Endodermal cell (in vitro differentiated cells): ENCODE results near the gene CEP112. TPM values are rescaled to one million over a fixed set of nuclear protein-coding genes. Genes with fewer than 3 reads are reported as not detected.

ENCODE experiments used
- DNase-seq: peaks from one replicate; pipeline ENCODE4 v3.0.0-alpha.2; 2017
- H3K27ac ChIP-seq: 2 replicates; pipeline ENCODE4 v1.5.1; 2013; ENCODE audit warnings: mild to moderate bottlenecking, low read depth, low read length, moderate library complexity
- H3K27me3 ChIP-seq: 2 replicates; pipeline ENCODE4 v1.6.1; 2013; ENCODE audit warnings: mild to moderate bottlenecking, low read length, moderate library complexity; ENCODE audit not compliant: insufficient read depth, control insufficient read depth, poor library complexity, severe bottlenecking
- H3K36me3 ChIP-seq: 2 replicates; pipeline ENCODE4 v1.7.0; 2013; ENCODE audit warnings: mild to moderate bottlenecking, low read length, moderate library complexity; ENCODE audit not compliant: control insufficient read depth, insufficient read depth
- H3K4me1 ChIP-seq: one replicate; pipeline ENCODE4 v1.7.0; 2013; ENCODE audit warnings: low read length; ENCODE audit not compliant: control insufficient read depth, insufficient read depth
- H3K4me3 ChIP-seq: 2 replicates; pipeline ENCODE4 v1.5.1; 2013; ENCODE audit warnings: mild to moderate bottlenecking, low read length, moderate library complexity
- H3K9ac ChIP-seq: 2 replicates; pipeline ENCODE4 v1.6.1; 2013; ENCODE audit warnings: mild to moderate bottlenecking, low read length, moderate library complexity; ENCODE audit not compliant: poor library complexity, severe bottlenecking; ENCODE audit errors: extremely low read depth
- H3K9me3 ChIP-seq: 2 replicates; pipeline ENCODE4 v1.6.1; 2013; ENCODE audit warnings: mild to moderate bottlenecking, low read length, moderate library complexity; ENCODE audit not compliant: control insufficient read depth
- H3K27ac Mint-ChIP-seq: 2 replicates; pipeline ENCODE4 v1.8.0; 2020; ENCODE audit warnings: mixed read lengths
- H3K27me3 Mint-ChIP-seq: 2 replicates; pipeline ENCODE4 v1.8.0; 2021; ENCODE audit warnings: mild to moderate bottlenecking, mixed read lengths; ENCODE audit not compliant: insufficient read depth
- H3K36me3 Mint-ChIP-seq: 2 replicates; pipeline ENCODE4 v1.8.0; 2020; ENCODE audit warnings: low read depth, mixed read lengths
- H3K4me1 Mint-ChIP-seq: 2 replicates; pipeline ENCODE4 v1.8.0; 2020; ENCODE audit warnings: mixed read lengths
- H3K4me3 Mint-ChIP-seq: 2 replicates; pipeline ENCODE4 v1.8.0; 2020; ENCODE audit warnings: mild to moderate bottlenecking, moderate library complexity, mixed read lengths
- H3K9me3 Mint-ChIP-seq: 2 replicates; pipeline ENCODE4 v1.8.0; 2020; ENCODE audit warnings: mild to moderate bottlenecking, mixed read lengths
- CTCF ChIP-seq: fragments of 200-600 bp; sonication (generic); conservative IDR thresholded peaks from 2 replicates; pipeline ENCODE4 v1.5.0; 2021; ENCODE audit warnings: antibody characterized with exemption, mild to moderate bottlenecking
- WGBS, 2 experiments: methylation state at CpG; one replicate each; pipeline versions ENCODE4 v1.1.5 to v1.1.7; 2013; ENCODE audit warnings: missing lambda C conversion rate in 2 of 2, mixed read lengths in 1 of 2; ENCODE audit not compliant: insufficient coverage in 1 of 2, insufficient read length in 1 of 2; 5-methylcytosine and 5-hydroxymethylcytosine counted together
- total RNA-seq, 2 donors: library from RNA; stranded (reverse); fragmentation: NEBNext Ultra II Directional in 1 of 2; extraction: Animal tissue kit (Norgen Biotek cat#: 25700) in 1 of 2; gene quantifications; 2 replicates in 1 of 2; 3 replicates in 1 of 2; pipeline ENCODE4 v1.2.1, GENCODE V29; 2021

CEP112 gene
- total RNA-seq, 2 donors from 2014 or later, result 15.2 to 21.4 TPM

- WGBS, 2 experiments, result 95 to 99% methylated on average over 2 of the region's 2 CpGs
- Histone ChIP-seq H3K9me3 (no peaks in the 10 kb centered on the region), H3K27me3 (no peaks in the 10 kb centered on the region), H3K9ac (no peak overlapping the region), H3K4me3 (no peak overlapping the region), H3K4me1 (no peaks in the 10 kb centered on the region), H3K36me3 (no peaks in the 10 kb centered on the region), H3K27ac (no peak overlapping the region)
- Mint-ChIP-seq H3K4me1 (peaks cover 2% of the 10 kb centered on the region), H3K27me3 (no peaks in the 10 kb centered on the region), H3K4me3 (no peak overlapping the region), H3K36me3 (no peaks in the 10 kb centered on the region), H3K9me3 (no peaks in the 10 kb centered on the region), H3K27ac (no peak overlapping the region)
- no peak for DNase-seq
- no peak for TF ChIP-seq CTCF
These were observed 464.7 kb downstream of the CEP112 start for GRCh38 chr17:65727246-65727645.

GRCh38 chr17:65723431-65724151 is 468.3 kb downstream of the CEP112 start:
- no peak for DNase-seq
- no peaks in the 10 kb centered on the region for H3K27me3 ChIP-seq
- Mint-ChIP-seq H3K27ac (no peak overlapping the region), H3K27me3 (no peaks in the 10 kb centered on the region), H3K36me3 (no peaks in the 10 kb centered on the region), H3K9me3 (no peaks in the 10 kb centered on the region), H3K4me3 (no peak overlapping the region), H3K4me1 (peaks cover 2% of the 10 kb centered on the region)
- no peak for TF ChIP-seq CTCF
- no peak overlapping the region for H3K9ac ChIP-seq
- WGBS, 2 experiments, result 91 to 93% methylated on average over 3 to 5 of the region's 5 CpGs
- no peak overlapping the region for H3K4me3 ChIP-seq
- no peaks in the 10 kb centered on the region for H3K9me3 ChIP-seq
- no peaks in the 10 kb centered on the region for H3K36me3 ChIP-seq
- no peak overlapping the region for H3K27ac ChIP-seq
- no peaks in the 10 kb centered on the region for H3K4me1 ChIP-seq

GRCh38 chr17:65718601-65719000 is 473.3 kb downstream of the CEP112 start:
- Histone ChIP-seq H3K4me3 (no peak overlapping the region), H3K9me3 (no peaks in the 10 kb centered on the region), H3K36me3 (no peaks in the 10 kb centered on the region), H3K4me1 (no peaks in the 10 kb centered on the region), H3K27ac (no peak overlapping the region), H3K9ac (no peak overlapping the region), H3K27me3 (no peaks in the 10 kb centered on the region)
- H3K36me3 Mint-ChIP-seq, result no peaks in the 10 kb centered on the region
- no peak overlapping the region for H3K27ac Mint-ChIP-seq
- H3K4me1 Mint-ChIP-seq, result no peaks in the 10 kb centered on the region
- H3K27me3 Mint-ChIP-seq, result no peaks in the 10 kb centered on the region
- no peak for DNase-seq
- H3K4me3 Mint-ChIP-seq, result no peak overlapping the region
- H3K9me3 Mint-ChIP-seq, result no peaks in the 10 kb centered on the region
- WGBS, 2 experiments, result 75 to 87% methylated on average over 2 to 3 of the region's 3 CpGs
- TF ChIP-seq CTCF, result no peak
